GM19438 (cell line): ENCODE results near the gene NFIC.

Experiments
- ATAC-seq: cut with Tn5 transposase; IDR thresholded peaks from one replicate; pipeline ENCODE4 v1.9.1; 2021; ENCODE audit warnings: low read depth; ENCODE audit not compliant: unreplicated experiment

Gene NFIC

GRCh38 chr19:3479834-3480215 is 113.4 kb downstream of the NFIC start:
- no peak for ATAC-seq

GRCh38 chr19:3480383-3481091 is 114.2 kb downstream of the NFIC start, which contains the start of gene SMIM24:
SMIM24 (minus strand) TSS chr19:3480525; CDS start chr19:3480463, 62 bp downstream.
- ATAC-seq: no peak

GRCh38 chr19:3481241-3482090 is 115.1 kb downstream of the NFIC start:
- ATAC-seq: no peak

- no peak for ATAC-seq
These were observed 116.3 kb downstream of the NFIC start for GRCh38 chr19:3482507-3483225.

GRCh38 chr19:3483226-3483628 is 116.8 kb downstream of the NFIC start, which contains the start of gene SMIM44:
SMIM44 (minus strand) TSS chr19:3483441; CDS start chr19:3483403, 38 bp downstream.
- ATAC-seq: no peak

GRCh38 chr19:3491396-3492119 is 125.2 kb downstream of the NFIC start:
- no peak for ATAC-seq

GRCh38 chr19:3492131-3492839 is 125.9 kb downstream of the NFIC start:
- ATAC-seq: no peak

- no peak for ATAC-seq
These were observed 126.5 kb downstream of the NFIC start for GRCh38 chr19:3492919-3493318.

GRCh38 chr19:3493651-3494050 is 127.3 kb downstream of the NFIC start:
- no peak for ATAC-seq

- ATAC-seq: no peak
These were observed 127.7 kb downstream of the NFIC start for GRCh38 chr19:3494051-3494450.

- ATAC-seq: no peak
These were observed 128.2 kb downstream of the NFIC start for GRCh38 chr19:3494559-3494958.

- ATAC-seq: no peak
These were observed 130.2 kb downstream of the NFIC start for GRCh38 chr19:3496392-3497273.

GRCh38 chr19:3497757-3498520 is 131.6 kb downstream of the NFIC start:
- no peak for ATAC-seq

GRCh38 chr19:3499738-3500428 is 133.5 kb downstream of the NFIC start:
- no peak for ATAC-seq

- peak; percentile 77 for ATAC-seq
These were observed 134.2 kb downstream of the NFIC start, which contains the start of gene DOHH for GRCh38 chr19:3500429-3501101. DOHH (minus strand) TSS chr19:3500674; CDS start chr19:3496814, 3,860 bp downstream.

GRCh38 chr19:3501780-3502179 is 135.4 kb downstream of the NFIC start:
- ATAC-seq: no peak

- ATAC-seq: no peak
These were observed 136.7 kb downstream of the NFIC start for GRCh38 chr19:3503036-3503572.
